GM04503 (cell line): ENCODE data around the gene TKT.

Experiments used
- DNase-seq: peaks from one replicate; pipeline ENCODE4 v3.0.0-alpha.2; 2012; ENCODE audit warnings: low read depth

The TKT gene

GRCh38 chr3:53239800-53240199, 16.0 kb downstream of the TKT start:
- DNase-seq, result no peak

- DNase-seq, result no peak
Measured at GRCh38 chr3:53238886-53239285, 16.9 kb downstream of the TKT start.

GRCh38 chr3:53238051-53238850, 17.6 kb downstream of the TKT start:
- peak; percentile 90 for DNase-seq

- peak; percentile 51 for DNase-seq
Measured at GRCh38 chr3:53236112-53236841, 19.5 kb downstream of the TKT start.

GRCh38 chr3:53235545-53235944, 20.3 kb downstream of the TKT start:
- DNase-seq, result no peak

- DNase-seq, result no peak
Measured at GRCh38 chr3:53234841-53235232, 21.0 kb downstream of the TKT start.

GRCh38 chr3:53234130-53234840, 21.5 kb downstream of the TKT start:
- DNase-seq, result no peak

- DNase-seq, result no peak
Measured at GRCh38 chr3:53232641-53233377, 23.0 kb downstream of the TKT start.

- DNase-seq, result no peak
Measured at GRCh38 chr3:53231532-53232511, 24.0 kb downstream of the TKT start.

- DNase-seq, result no peak
Measured at GRCh38 chr3:53230789-53231188, 25.0 kb downstream of the TKT start.

- no peak for DNase-seq
Measured at GRCh38 chr3:53230041-53230621, 25.7 kb downstream of the TKT start.

GRCh38 chr3:53229606-53230005, 26.2 kb downstream of the TKT start:
- DNase-seq, result no peak

GRCh38 chr3:53229171-53229570, 26.7 kb downstream of the TKT start:
- no peak for DNase-seq

- no peak for DNase-seq
Measured at GRCh38 chr3:53227993-53228885, 27.6 kb downstream of the TKT start.

- DNase-seq, result no peak
Measured at GRCh38 chr3:53226841-53227407, 28.9 kb downstream of the TKT start.

GRCh38 chr3:53226142-53226840, 29.5 kb downstream of the TKT start:
- no peak for DNase-seq

- DNase-seq, result no peak
Measured at GRCh38 chr3:53225651-53226050, 30.2 kb downstream of the TKT start.

GRCh38 chr3:53225181-53225580, 30.6 kb downstream of the TKT start:
- no peak for DNase-seq

GRCh38 chr3:53224536-53224935, 31.3 kb downstream of the TKT start:
- DNase-seq, result no peak
